Kidney glomerular epithelial cell (primary cell): ENCODE data around the gene MEI4.
"Not testable (repeated sequence)": the region's sequence is repeated elsewhere in the genome, so short reads cannot be mapped to it uniquely, and the experiment has no call there.

ENCODE experiments used
- DNase-seq: peaks from one replicate; lab custom pipeline; 2025; lab: John Stamatoyannopoulos, UW

The MEI4 gene, protein sequence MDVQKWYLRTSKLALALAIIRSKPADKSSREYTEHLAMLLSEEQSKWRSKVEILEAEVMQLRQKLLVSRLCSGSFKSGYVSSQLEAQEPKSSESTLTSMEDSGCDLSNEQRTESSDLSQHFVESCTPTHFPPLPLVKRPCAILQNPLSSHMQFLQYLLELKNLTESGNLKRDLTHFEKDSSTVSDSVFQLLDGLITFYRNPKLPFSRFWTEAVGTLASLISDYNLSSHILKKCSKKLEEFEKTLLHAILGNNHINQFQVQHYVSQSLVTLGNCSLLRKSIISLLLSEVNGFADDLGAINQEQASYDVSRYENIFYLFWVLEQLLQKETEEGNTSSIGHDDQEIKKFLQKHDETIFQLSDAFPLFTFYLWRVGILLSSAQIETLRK

GRCh38 chr6:77652739-77653138 lies at the start of gene MEI4:
Gene MEI4, plus strand, starts transcription at chr6:77653039. Its CDS starts 37,633 bp downstream, at chr6:77690672.
- no peak for DNase-seq

DNA sequence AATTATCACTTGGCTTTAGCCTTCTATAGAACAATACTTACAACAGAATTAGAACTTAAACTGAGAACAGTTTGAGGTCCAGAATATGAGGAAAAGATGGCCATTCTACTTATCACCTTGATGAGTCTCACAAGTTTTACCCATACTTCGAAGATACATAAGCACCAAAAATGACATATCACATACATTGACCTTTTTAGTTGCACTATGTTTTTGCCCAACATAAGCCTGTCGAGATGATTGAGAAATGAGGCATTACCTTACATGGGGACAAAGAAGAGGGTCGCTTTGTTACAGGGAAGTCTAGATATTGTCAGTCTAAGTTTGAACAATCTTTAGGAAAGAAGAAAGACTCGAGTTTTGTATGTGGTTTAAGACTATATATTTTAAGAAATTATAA lies 48.4 kb upstream of the MEI4 start:
- no peak for DNase-seq

GRCh38 chr6:77607004-77607403 lies 45.8 kb upstream of the MEI4 start:
- no peak for DNase-seq

DNA sequence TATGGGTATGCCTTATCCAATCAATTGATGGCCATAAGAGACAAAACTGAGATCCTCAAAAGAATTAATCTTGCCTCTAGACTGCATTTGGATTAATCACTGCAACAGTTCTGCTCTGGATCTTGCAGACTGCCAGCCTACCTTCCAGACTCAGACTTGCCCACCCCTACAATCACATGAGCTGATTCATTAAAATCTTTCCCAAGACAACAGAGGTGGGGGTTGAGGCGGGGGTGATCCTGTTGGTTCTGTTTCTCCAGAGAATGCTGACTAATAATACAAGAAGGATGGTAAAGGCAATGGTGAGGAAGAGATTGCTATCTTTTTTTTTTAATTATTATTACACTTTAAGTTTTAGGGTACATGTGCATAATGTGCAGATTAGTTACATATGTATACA lies 43.7 kb upstream of the MEI4 start:
- DNase-seq, result no peak

- DNase-seq, result no peak
These were observed 33.7 kb upstream of the MEI4 start for GRCh38 chr6:77619114-77619513.

- DNase-seq, result no peak
These were observed 32.5 kb upstream of the MEI4 start for GRCh38 chr6:77620278-77620882.

DNA sequence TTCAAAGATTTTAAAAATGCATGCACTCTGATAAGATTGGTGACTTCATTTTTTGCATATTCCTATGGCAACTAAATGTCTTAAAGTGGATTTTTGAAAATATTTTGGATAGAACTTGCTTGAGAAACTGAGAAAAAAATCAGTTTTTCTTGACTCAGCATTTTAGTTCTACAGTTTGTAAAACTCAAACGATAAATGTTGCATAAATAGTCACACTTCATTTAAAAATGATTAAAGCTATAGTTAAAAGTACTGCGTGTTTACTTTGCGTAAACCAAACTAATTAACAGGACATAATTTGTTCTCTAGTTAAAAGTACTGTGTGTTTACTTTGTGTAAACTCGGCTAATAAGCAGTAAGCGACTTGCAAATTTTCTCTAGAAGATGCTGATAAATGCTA lies 28.3 kb upstream of the MEI4 start:
- DNase-seq, result no peak

DNA sequence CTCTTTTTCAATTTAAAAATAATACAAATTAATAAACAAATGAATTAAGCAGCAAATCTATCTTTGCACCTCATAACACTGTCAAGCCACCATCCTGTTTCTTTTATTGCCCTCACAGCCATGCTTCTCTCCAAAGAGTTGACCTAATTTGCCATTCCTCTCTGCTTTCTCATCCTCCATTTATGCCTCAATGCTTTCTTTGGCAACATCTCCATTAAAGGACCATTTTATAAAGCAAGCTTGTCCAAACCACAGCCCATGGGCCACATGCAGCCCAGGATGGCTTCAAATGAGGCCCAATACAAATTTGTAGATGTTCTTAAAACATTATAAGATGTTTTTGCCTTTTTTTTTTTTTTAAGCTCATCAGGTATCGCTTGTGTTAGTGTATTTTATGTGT lies 26.4 kb upstream of the MEI4 start:
- no peak for DNase-seq

DNA sequence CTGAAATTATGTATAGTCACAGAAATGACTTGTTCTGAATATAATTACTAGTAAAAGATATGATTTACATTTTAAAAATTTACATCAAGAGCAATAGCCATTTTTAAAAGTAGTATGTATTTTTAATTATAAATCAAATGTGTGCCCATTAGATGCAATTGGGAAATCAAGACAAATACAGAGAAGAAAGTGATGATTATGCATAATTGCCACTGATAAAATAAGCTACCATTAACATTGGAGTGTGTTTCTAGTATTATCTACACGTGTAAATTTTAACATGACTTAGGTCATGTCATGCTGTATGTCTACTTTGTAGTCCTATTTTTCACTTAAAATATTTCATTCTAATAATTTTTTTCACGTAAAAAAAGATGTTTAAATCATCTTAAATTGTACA lies 22.8 kb upstream of the MEI4 start:
- DNase-seq, result no peak

- no peak for DNase-seq
These were observed 19.4 kb upstream of the MEI4 start for GRCh38 chr6:77633471-77633870.

DNA sequence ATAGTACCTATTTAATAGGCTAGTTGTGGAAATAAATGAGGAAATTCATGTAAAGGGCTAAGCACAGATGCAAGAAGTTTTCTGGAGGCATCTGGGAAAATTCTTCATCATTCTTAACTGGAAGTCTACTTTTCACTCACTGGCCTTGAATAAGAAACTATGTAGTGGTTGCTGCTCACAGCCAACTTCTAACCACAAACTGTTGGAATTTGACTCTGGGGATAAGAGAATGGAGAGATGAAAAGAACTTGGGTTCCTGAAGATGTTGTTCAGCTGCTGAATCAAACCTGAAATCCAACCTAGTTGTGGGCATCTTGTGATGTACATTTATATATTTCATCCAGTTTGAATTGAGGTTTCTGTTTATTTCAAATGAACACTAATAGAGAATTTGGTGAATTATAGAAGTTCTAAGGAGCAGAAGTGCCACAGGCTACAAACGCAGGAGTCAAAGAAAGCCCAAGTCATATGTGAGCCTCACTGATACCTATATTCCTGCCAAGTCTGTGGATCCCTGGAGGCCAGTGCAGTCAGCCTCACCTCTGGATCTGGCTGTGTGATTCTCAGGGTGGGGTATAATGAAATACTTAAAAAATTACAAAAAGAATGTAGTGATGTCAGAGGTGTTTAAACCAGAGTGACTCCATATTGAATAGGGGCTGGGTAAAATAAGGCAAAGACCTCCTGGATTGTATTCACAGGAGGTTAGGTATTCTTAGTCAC lies 18.7 kb upstream of the MEI4 start:
- DNase-seq, result no peak

GRCh38 chr6:77638129-77638830 lies 14.6 kb upstream of the MEI4 start:
- no peak for DNase-seq

DNA sequence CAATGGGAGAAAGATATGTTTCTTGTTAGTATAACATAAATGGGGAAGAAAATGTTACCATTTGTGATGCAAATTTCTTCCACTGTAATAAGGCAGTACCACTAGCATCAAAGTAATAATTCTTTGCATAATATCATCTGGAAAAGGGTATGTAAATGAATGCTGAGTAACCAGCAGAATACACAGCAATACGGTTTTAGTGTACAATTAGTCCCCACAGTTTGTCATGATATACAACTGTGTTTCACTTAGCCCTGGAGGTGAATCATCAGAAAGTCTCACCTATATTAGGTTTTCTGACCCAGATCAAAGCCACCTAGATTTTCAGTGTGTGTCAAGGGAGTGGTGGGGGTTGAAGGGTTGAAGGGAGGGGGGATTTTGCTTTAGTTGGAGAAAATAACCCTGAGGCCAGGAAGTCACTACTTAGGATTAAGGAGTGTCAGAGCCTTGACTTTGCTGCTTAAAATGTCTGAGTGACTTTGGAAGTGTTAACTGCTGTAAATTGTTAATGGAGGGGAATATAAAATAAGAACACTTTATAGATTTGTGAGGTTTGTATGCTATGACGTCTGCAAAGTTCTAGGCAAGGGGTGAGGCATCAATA lies 8.6 kb upstream of the MEI4 start:
- DNase-seq, result no peak

GRCh38 chr6:77650098-77650663 lies 2.7 kb upstream of the MEI4 start:
- DNase-seq, result no peak

DNA sequence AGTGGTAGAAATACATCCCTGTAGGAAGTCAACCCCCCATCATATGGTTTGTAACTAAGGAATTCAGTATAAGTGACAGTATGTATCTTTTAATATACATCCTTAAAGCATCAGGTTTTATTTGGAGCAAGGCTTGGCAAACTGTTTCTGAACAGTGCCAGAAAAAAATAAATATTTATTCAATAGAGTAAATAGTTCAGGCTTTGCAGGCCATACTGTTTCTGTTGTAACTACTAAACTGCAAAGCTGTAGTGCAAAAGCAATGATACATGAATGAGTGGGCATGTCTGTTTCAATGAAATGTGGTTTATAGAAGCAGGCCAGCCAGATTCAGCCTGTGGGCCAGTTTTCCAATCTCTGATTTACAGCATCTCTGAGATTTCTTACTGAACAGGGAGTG lies 977 bp downstream of the MEI4 start:
- DNase-seq, result no peak

DNA sequence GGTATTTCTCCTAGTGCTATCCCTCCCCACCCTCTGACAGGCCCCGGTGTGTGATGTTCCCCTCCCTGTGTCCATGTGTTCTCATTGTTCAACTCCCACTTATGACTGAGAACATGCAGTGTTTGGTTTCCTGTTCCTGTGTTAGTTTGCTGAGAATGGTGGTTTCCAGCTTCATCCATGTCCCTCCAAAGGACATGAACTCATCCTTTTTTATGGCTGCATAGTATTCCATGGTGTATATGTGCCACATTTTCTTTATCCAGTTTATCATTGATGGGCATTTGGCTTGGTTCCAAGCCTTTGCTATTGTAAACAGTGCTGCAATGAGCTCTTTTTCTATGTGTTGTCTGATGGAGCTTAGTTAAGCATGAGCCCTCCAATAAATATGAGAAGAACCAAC lies 2.2 kb downstream of the MEI4 start:
- DNase-seq, result not testable (repeated sequence)

- no peak for DNase-seq
These were observed 4.3 kb downstream of the MEI4 start for GRCh38 chr6:77656999-77657764.

DNA sequence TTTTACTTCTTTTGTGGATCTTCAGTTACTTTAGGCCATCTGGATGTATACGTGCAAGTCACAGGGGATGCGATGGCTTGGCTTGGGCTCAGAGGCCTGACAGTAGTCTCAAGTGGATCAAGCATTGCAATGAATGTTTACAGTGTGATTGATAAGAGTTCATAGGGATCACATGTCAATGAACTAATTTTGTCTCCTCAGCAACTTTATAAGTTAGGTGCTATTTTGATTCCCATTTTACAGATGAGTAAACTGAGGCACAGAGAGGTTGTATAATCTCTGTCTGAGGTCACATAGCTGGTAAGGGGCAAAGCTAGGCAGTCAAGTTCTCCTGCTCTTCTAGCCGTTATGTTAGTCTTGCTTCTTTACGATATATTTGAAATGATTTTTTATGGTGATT lies 13.5 kb downstream of the MEI4 start:
- DNase-seq, result no peak

- no peak for DNase-seq
These were observed 14.0 kb downstream of the MEI4 start for GRCh38 chr6:77666846-77667245.

- DNase-seq, result no peak
These were observed 17.1 kb downstream of the MEI4 start for GRCh38 chr6:77669913-77670312.

GRCh38 chr6:77674211-77674610 lies 21.4 kb downstream of the MEI4 start:
- DNase-seq, result no peak
